ENCODE measurements around the gene BCAS1.

DNA sequence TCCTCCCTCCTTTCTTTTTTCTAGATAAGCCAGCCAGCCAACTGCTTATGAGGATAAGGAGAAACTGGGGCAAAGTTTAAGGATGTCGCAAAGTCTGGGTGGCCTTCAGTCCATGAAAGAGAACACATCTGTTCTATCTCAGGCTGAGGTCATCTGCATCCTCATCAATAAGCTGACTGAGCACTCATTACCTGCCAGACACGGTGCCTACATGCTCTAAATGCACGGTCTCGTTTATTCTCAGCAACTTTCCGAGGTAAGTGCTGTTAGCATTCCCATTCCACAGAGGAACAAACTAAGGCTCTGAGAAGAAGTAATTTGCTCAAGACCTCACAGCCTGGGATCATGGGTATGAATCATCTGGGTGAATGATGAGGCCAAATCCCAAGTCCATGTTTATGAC lies 133.1 kb downstream of the BCAS1 start:
- no peak for TF ChIP-seq CTCF (IDR thresholded peaks at IDR 0.05)
- no peak for TF ChIP-seq POLR2A (IDR thresholded peaks at IDR 0.05)

Measured in body of pancreas (tissue), 4 donors.